ENCODE measurements around the gene MYO1H.

MYO1H gene

DNA sequence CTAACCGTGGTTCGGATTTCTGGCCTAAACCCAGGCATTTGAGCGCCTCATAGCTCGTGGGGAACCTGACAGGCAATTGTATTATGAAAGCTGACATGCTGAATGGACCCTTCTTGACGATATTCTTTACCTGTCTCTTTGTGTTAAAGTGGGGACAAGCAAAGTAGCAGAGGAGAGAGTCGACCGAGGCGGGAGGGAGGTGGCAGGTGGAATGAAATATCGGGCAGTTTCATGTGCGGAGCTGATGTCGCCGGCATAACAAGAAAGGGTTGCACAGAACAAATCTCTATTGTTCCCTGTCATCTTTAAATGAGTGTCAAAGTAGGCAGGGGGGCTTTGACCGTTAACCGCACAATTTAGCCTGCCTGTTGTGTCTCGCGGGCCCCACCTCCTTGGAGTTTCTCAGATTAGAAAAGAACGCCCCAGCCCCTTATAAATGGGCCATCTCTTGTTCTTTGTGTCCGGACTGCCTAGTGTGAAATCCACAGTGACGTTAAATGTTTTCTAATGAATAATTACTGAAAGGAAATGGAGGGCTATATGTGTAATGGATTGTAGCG lies 11.5 kb downstream of the MYO1H start:
- DNase-seq (ENCODE audit: low read depth) = no peak
- no peak overlapping the region for H3K4me3 ChIP-seq (ENCODE audit: low read depth, low read length)
- TF ChIP-seq MYC (IDR thresholded peaks at IDR 0.05; ENCODE audit: low read depth, low read length) (no peak), MAX (IDR thresholded peaks at IDR 0.05; ENCODE audit: low read depth, low read length) (no peak), CTCF (IDR thresholded peaks at IDR 0.05; ENCODE audit: low read depth, low read length) (no peak), POLR2A (IDR thresholded peaks at IDR 0.05; ENCODE audit: extremely low read depth, insufficient read length) (no peak)

- DNase-seq (ENCODE audit: low read depth) = no peak
- no peak overlapping the region for H3K4me3 ChIP-seq (ENCODE audit: low read depth, low read length)
- TF ChIP-seq MYC (IDR thresholded peaks at IDR 0.05; ENCODE audit: low read depth, low read length) = no peak
- no peak for TF ChIP-seq CTCF (IDR thresholded peaks at IDR 0.05; ENCODE audit: low read depth, low read length)
- TF ChIP-seq POLR2A (IDR thresholded peaks at IDR 0.05; ENCODE audit: extremely low read depth, insufficient read length) = no peak
- no peak for TF ChIP-seq MAX (IDR thresholded peaks at IDR 0.05; ENCODE audit: low read depth, low read length)
Observed at GRCh38 chr12:109369831-109370230, 22.1 kb downstream of the MYO1H start.

GRCh38 chr12:109377139-109377685 lies 29.5 kb downstream of the MYO1H start:
- TF ChIP-seq POLR2A (IDR thresholded peaks at IDR 0.05; ENCODE audit: extremely low read depth, insufficient read length) (no peak), CTCF (IDR thresholded peaks at IDR 0.05; ENCODE audit: low read depth, low read length) (no peak), MAX (IDR thresholded peaks at IDR 0.05; ENCODE audit: low read depth, low read length) (no peak), MYC (IDR thresholded peaks at IDR 0.05; ENCODE audit: low read depth, low read length) (no peak)
- no peak overlapping the region for H3K4me3 ChIP-seq (ENCODE audit: low read depth, low read length)
- no peak for DNase-seq (ENCODE audit: low read depth)

DNA sequence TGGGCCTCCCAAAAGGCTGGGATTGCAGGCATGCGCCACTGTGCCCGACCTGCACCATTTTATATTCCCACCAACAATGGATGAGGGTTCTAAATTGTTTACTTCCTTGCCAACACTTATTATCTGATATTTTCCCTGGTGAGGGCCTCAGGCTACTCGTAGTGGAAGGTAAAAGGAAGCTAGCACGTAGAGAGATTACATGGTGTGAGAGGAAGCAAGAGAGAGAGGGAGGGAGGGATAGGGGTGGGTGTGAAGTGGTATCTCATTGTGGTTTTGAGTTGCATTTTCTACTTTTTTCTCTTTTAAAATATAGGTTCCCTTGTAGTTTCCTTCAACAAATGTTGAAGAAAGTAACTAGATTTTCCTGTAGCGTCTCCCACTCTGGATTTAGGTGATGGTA lies 30.9 kb downstream of the MYO1H start:
- TF ChIP-seq MAX (IDR thresholded peaks at IDR 0.05; ENCODE audit: low read depth, low read length) = no peak
- TF ChIP-seq POLR2A (IDR thresholded peaks at IDR 0.05; ENCODE audit: extremely low read depth, insufficient read length) = no peak
- no peak for TF ChIP-seq CTCF (IDR thresholded peaks at IDR 0.05; ENCODE audit: low read depth, low read length)
- no peak for TF ChIP-seq MYC (IDR thresholded peaks at IDR 0.05; ENCODE audit: low read depth, low read length)
- H3K4me3 ChIP-seq (ENCODE audit: low read depth, low read length) = no peak overlapping the region
- DNase-seq (ENCODE audit: low read depth) = no peak

DNA sequence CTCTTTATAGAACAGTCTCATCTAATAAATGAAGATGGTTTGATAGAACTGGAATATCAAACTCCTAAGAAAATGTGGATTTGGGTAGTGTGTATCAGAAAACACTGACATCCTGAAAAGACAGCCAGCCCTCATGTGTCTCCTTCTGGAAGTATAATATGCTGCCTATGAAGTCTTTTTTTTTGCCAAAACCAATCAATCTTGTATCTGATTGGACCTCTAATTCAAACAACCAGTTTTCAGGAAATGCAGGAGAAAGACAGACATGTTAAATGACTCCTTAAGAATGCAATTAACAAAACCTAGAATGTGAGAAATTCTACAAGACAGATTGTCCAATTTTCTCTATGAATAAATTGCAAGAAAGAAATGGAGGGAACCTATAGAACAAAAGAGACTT lies 34.3 kb downstream of the MYO1H start:
- H3K4me3 ChIP-seq (ENCODE audit: low read depth, low read length) = no peak overlapping the region
- no peak for TF ChIP-seq MAX (IDR thresholded peaks at IDR 0.05; ENCODE audit: low read depth, low read length)
- TF ChIP-seq CTCF (IDR thresholded peaks at IDR 0.05; ENCODE audit: low read depth, low read length) = no peak
- no peak for TF ChIP-seq MYC (IDR thresholded peaks at IDR 0.05; ENCODE audit: low read depth, low read length)
- TF ChIP-seq POLR2A (IDR thresholded peaks at IDR 0.05; ENCODE audit: extremely low read depth, insufficient read length) = no peak
- no peak for DNase-seq (ENCODE audit: low read depth)
